Tibial artery (tissue), 4 donors: ENCODE data around the gene BEGAIN.

ENCODE experiments used
- DNase-seq, 2 donors: peaks; one replicate each; pipeline ENCODE4 v3.0.0-alpha.2; 2019
- H3K27ac ChIP-seq, 2 donors: fragments of 200-600 bp; sonication (generic) in 1 of 2; 1 replicate in 1 of 2; 2 replicates in 1 of 2; pipeline ENCODE4 v1.5.1; 2018 to 2019; ENCODE audit warnings: mild to moderate bottlenecking in 1 of 2
- H3K27me3 ChIP-seq, 2 donors: fragments of 200-600 bp; sonication (generic) in 1 of 2; one replicate each; pipeline versions ENCODE4 v1.5.1 to v1.6.0; 2016 to 2019
- H3K36me3 ChIP-seq, 3 donors: fragments of 200-600 bp; sonication (generic) in 2 of 3; one replicate each; pipeline ENCODE4 v1.5.1; 2016 to 2019; ENCODE audit warnings: mild to moderate bottlenecking in 2 of 3
- H3K4me1 ChIP-seq, 4 donors: fragments of 200-600 bp; sonication (generic) in 2 of 4; 1 replicate in 3 of 4; 2 replicates in 1 of 4; pipeline ENCODE4 v1.5.1; 2016 to 2019
- H3K4me3 ChIP-seq, 2 donors: fragments of 200-600 bp; sonication (generic) in 1 of 2; 1 replicate in 1 of 2; 2 replicates in 1 of 2; pipeline ENCODE4 v1.5.1; 2018 to 2019; ENCODE audit warnings: mild to moderate bottlenecking in 2 of 2
- H3K9me3 ChIP-seq, 3 donors: fragments of 200-600 bp; sonication (generic) in 1 of 3; one replicate each; pipeline ENCODE4 v1.5.1; 2016 to 2019
- CTCF ChIP-seq, 2 experiments: fragments of 200-600 bp in 1 of 2; fragments of 450-650 bp in 1 of 2; IDR thresholded peaks; one replicate each; pipeline ENCODE4 v1.5.1; 2017 to 2019; ENCODE audit warnings: antibody characterized with exemption in 2 of 2, mild to moderate bottlenecking in 1 of 2, moderate library complexity in 1 of 2
- intact Hi-C: fragments of 100-400 bp; cut with DNase I; formaldehyde crosslinking; loops from one replicate; pipeline ENCODE4 v1.15.0; 2023; ENCODE audit warnings: low total_unique reads

BEGAIN gene

GRCh38 chr14:100551056-100551455 lies 36.2 kb downstream of the BEGAIN start:
- intact Hi-C loops = loop anchor here (5.0 kb wide), 1 partner anchor 869 kb away; the partner anchor contains the start of gene CYP46A1

GRCh38 chr14:100549834-100550625 lies 37.2 kb downstream of the BEGAIN start:
- H3K36me3 ChIP-seq = no peaks in the 10 kb centered on the region
- H3K4me3 ChIP-seq = no peak overlapping the region
- intact Hi-C loops = loop anchor here (5.0 kb wide), 1 partner anchor 868 kb away; the partner anchor contains the start of gene CYP46A1
- TF ChIP-seq CTCF (IDR thresholded peaks at IDR 0.05) = no peak
- H3K27me3 ChIP-seq = peaks cover 0 to 24% of the 10 kb centered on the region in 2 donors
- H3K9me3 ChIP-seq = no peaks in the 10 kb centered on the region
- no peak for DNase-seq
- H3K4me1 ChIP-seq = peaks cover 0 to 18% (median 8%) of the 10 kb centered on the region in 4 donors
- no peak overlapping the region for H3K27ac ChIP-seq

More at GRCh38 chr14:100551056-100551455, 36.2 kb downstream of the BEGAIN start:
- Histone ChIP-seq H3K9me3 (no peaks in the 10 kb centered on the region), H3K4me3 (no peak overlapping the region), H3K27me3 (peaks cover 0 to 24% of the 10 kb centered on the region in 2 donors), H3K27ac (no peak overlapping the region), H3K36me3 (no peaks in the 10 kb centered on the region), H3K4me1 (peaks cover 0 to 17% (median 7%) of the 10 kb centered on the region in 4 donors)
- no peak for TF ChIP-seq CTCF (IDR thresholded peaks at IDR 0.05)
- DNase-seq = no peak

- no peak for DNase-seq
- Histone ChIP-seq H3K27me3 (peaks cover 0 to 17% of the 10 kb centered on the region in 2 donors), H3K27ac (no peak overlapping the region), H3K4me1 (peaks cover 0 to 15% (median 8%) of the 10 kb centered on the region in 4 donors), H3K4me3 (no peak overlapping the region), H3K36me3 (no peaks in the 10 kb centered on the region), H3K9me3 (no peaks in the 10 kb centered on the region)
- intact Hi-C loops = no loop called here
- TF ChIP-seq CTCF (IDR thresholded peaks at IDR 0.05) = no peak
Observed at GRCh38 chr14:100548939-100549338, 38.3 kb downstream of the BEGAIN start.

DNA sequence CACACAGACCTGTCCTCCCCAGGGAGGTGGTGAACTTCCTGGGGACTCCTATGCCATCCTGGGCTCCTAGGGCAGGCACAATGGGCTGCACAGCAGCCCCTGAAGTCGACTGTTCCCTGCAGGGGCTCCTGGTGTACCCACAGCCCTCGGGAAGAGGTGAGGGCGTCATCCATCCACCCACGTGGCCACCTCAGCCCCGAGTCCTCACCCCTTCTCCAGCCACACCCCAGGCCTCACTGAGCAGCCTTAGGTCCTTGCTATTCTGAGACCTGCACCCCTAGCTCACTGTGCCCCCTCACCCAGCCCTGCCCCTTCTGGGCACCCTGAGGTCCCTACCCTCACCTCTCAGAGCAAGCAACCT lies 38.9 kb downstream of the BEGAIN start:
- peaks cover 0 to 15% (median 8%) of the 10 kb centered on the region in 4 donors for H3K4me1 ChIP-seq
- H3K9me3 ChIP-seq = no peaks in the 10 kb centered on the region
- no peak overlapping the region for H3K27ac ChIP-seq
- TF ChIP-seq CTCF (IDR thresholded peaks at IDR 0.05) = no peak
- no peak for DNase-seq
- no peak overlapping the region for H3K4me3 ChIP-seq
- peaks cover 0 to 12% of the 10 kb centered on the region in 2 donors for H3K27me3 ChIP-seq
- intact Hi-C loops = no loop called here
- H3K36me3 ChIP-seq = no peaks in the 10 kb centered on the region

DNA sequence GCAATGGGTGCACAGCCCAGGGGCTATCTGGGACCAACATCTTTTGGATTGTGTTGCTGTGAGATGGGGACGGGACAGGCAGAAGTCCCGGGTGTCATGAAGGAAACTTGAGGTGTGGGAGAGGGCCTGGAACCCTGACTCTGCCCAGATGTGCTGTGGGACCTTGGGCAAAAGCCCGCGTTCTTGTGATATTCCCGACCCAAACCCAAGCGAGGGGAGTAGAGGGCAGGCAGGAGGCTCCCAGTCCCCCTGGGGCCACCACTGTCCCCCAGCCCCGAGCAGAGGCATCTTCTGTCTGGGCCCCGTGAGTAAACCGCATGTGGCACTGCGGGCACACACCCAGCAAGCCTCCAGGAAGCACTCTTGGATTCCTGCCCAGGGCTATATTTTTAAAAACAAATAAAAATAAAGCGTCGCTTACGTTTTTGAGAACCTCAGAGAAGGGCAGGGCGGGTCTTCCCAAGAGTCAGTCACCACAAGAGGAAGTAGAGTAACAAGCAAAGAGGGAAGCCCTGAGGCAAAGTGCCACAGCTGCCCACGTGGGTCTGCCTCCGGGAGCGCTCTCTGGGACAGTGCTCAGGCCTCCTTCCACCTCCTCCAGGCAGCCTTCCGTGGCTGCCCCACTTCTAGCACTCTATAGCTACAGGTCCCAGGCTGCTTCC lies 39.5 kb downstream of the BEGAIN start:
- H3K4me3 ChIP-seq = no peak overlapping the region
- no peak for TF ChIP-seq CTCF (IDR thresholded peaks at IDR 0.05)
- H3K9me3 ChIP-seq = no peaks in the 10 kb centered on the region
- no peaks in the 10 kb centered on the region for H3K36me3 ChIP-seq
- DNase-seq = peak; percentile 67 to 77
- peaks cover 0 to 15% (median 8%) of the 10 kb centered on the region in 4 donors for H3K4me1 ChIP-seq
- peaks cover 0 to 12% of the 10 kb centered on the region in 2 donors for H3K27me3 ChIP-seq
- H3K27ac ChIP-seq = no peak overlapping the region
- intact Hi-C loops = no loop called here
